Panc1 (cell line): ENCODE measurements around the gene MRPL51.

ENCODE experiments used
- POLR2AphosphoS5 ChIP-seq: IDR thresholded peaks from 2 replicates; pipeline ENCODE4 v1.6.1; 2012; ENCODE audit warnings: mild to moderate bottlenecking, low read depth, low read length, moderate library complexity
- TF ChIP-seq, protein P1 (sequence below): fragments of 450-650 bp; IDR thresholded peaks from 2 replicates; pipeline ENCODE4 v1.5.1; 2017; ENCODE audit warnings: mild to moderate bottlenecking
- TF ChIP-seq, protein P2 (sequence below), 2 experiments: IDR thresholded peaks; 2 replicates each; pipeline ENCODE4 v1.6.1; 2011 to 2012; ENCODE audit warnings: low read depth in 2 of 2, control low read depth in 1 of 2, low read length in 1 of 2, mild to moderate bottlenecking in 1 of 2, moderate library complexity in 1 of 2; ENCODE audit not compliant: insufficient read depth in 1 of 2

DNA sequence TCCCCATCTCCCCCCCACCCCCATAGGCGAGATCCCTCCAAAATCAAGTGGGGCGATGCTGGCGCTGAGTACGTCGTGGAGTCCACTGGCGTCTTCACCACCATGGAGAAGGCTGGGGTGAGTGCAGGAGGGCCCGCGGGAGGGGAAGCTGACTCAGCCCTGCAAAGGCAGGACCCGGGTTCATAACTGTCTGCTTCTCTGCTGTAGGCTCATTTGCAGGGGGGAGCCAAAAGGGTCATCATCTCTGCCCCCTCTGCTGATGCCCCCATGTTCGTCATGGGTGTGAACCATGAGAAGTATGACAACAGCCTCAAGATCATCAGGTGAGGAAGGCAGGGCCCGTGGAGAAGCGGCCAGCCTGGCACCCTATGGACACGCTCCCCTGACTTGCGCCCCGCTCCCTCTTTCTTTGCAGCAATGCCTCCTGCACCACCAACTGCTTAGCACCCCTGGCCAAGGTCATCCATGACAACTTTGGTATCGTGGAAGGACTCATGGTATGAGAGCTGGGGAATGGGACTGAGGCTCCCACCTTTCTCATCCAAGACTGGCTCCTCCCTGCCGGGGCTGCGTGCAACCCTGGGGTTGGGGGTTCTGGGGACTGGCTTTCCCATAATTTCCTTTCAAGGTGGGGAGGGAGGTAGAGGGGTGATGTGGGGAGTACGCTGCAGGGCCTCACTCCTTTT is 44.0 kb upstream of the MRPL51 start:
- TF ChIP-seq, protein P1, sequence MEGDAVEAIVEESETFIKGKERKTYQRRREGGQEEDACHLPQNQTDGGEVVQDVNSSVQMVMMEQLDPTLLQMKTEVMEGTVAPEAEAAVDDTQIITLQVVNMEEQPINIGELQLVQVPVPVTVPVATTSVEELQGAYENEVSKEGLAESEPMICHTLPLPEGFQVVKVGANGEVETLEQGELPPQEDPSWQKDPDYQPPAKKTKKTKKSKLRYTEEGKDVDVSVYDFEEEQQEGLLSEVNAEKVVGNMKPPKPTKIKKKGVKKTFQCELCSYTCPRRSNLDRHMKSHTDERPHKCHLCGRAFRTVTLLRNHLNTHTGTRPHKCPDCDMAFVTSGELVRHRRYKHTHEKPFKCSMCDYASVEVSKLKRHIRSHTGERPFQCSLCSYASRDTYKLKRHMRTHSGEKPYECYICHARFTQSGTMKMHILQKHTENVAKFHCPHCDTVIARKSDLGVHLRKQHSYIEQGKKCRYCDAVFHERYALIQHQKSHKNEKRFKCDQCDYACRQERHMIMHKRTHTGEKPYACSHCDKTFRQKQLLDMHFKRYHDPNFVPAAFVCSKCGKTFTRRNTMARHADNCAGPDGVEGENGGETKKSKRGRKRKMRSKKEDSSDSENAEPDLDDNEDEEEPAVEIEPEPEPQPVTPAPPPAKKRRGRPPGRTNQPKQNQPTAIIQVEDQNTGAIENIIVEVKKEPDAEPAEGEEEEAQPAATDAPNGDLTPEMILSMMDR, result no peak
- no peak for TF ChIP-seq POLR2AphosphoS5
- TF ChIP-seq, protein P2, sequence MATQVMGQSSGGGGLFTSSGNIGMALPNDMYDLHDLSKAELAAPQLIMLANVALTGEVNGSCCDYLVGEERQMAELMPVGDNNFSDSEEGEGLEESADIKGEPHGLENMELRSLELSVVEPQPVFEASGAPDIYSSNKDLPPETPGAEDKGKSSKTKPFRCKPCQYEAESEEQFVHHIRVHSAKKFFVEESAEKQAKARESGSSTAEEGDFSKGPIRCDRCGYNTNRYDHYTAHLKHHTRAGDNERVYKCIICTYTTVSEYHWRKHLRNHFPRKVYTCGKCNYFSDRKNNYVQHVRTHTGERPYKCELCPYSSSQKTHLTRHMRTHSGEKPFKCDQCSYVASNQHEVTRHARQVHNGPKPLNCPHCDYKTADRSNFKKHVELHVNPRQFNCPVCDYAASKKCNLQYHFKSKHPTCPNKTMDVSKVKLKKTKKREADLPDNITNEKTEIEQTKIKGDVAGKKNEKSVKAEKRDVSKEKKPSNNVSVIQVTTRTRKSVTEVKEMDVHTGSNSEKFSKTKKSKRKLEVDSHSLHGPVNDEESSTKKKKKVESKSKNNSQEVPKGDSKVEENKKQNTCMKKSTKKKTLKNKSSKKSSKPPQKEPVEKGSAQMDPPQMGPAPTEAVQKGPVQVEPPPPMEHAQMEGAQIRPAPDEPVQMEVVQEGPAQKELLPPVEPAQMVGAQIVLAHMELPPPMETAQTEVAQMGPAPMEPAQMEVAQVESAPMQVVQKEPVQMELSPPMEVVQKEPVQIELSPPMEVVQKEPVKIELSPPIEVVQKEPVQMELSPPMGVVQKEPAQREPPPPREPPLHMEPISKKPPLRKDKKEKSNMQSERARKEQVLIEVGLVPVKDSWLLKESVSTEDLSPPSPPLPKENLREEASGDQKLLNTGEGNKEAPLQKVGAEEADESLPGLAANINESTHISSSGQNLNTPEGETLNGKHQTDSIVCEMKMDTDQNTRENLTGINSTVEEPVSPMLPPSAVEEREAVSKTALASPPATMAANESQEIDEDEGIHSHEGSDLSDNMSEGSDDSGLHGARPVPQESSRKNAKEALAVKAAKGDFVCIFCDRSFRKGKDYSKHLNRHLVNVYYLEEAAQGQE (IDR thresholded peaks at IDR 0.05; ENCODE audit: insufficient read depth in 1 of 2, low read depth in 2 of 2, low read length in 1 of 2), result no peak
